Activated CD4-positive, alpha-beta T cell treated with anti-CD3 and anti-CD28 coated beads for 24 hours (primary cell): ENCODE measurements around the gene CARM1.

Source experiments
- DNase-seq, 2 donors: peaks; one replicate each; pipeline ENCODE4 v3.0.0-alpha.2; 2020; ENCODE audit warnings: low read depth in 2 of 2

CARM1 gene

GRCh38 chr19:10907925-10908324 lies 36.6 kb downstream of the CARM1 start:
- no peak for DNase-seq

- no peak for DNase-seq
Measured at GRCh38 chr19:10908380-10908960, 37.1 kb downstream of the CARM1 start.

GRCh38 chr19:10911579-10912363 lies 40.4 kb downstream of the CARM1 start:
- DNase-seq: no peak

GRCh38 chr19:10912619-10913018 lies 41.3 kb downstream of the CARM1 start:
- DNase-seq: no peak

- no peak for DNase-seq
Measured at GRCh38 chr19:10913716-10914340, 42.5 kb downstream of the CARM1 start.

GRCh38 chr19:10915130-10916091 lies 44.1 kb downstream of the CARM1 start:
- no peak for DNase-seq

- no peak for DNase-seq
Measured at GRCh38 chr19:10916602-10917001, 45.2 kb downstream of the CARM1 start.

GRCh38 chr19:10918359-10918758 lies 47.0 kb downstream of the CARM1 start:
- DNase-seq: no peak

GRCh38 chr19:10919352-10920287 lies 48.3 kb downstream of the CARM1 start:
- DNase-seq: no peak

- DNase-seq: no peak
Measured at GRCh38 chr19:10920288-10920655, 48.9 kb downstream of the CARM1 start.

GRCh38 chr19:10920781-10921180 lies 49.4 kb downstream of the CARM1 start:
- DNase-seq: no peak

- no peak for DNase-seq
Measured at GRCh38 chr19:10921199-10921909, 50.0 kb downstream of the CARM1 start.

- no peak for DNase-seq
Measured at GRCh38 chr19:10921910-10922637, 50.7 kb downstream of the CARM1 start.

GRCh38 chr19:10922638-10923014 lies 51.3 kb downstream of the CARM1 start:
- no peak for DNase-seq

GRCh38 chr19:10923260-10924112 lies 52.1 kb downstream of the CARM1 start:
- no peak for DNase-seq

- DNase-seq: no peak
Measured at GRCh38 chr19:10924597-10924996, 53.2 kb downstream of the CARM1 start.

- DNase-seq: no peak
Measured at GRCh38 chr19:10927730-10928562, 56.6 kb downstream of the CARM1 start.
